Skeletal muscle tissue (tissue), 4 donors: Measurements from ENCODE around the gene PTAFR. TPM values are rescaled to one million over a fixed set of nuclear protein-coding genes. Genes with fewer than 3 reads are reported as not detected.

Source experiments
- H3K27ac ChIP-seq: one replicate; pipeline ENCODE4 v1.7.0; 2013; ENCODE audit warnings: mild to moderate bottlenecking, low read depth, low read length, inconsistent platforms
- H3K27me3 ChIP-seq, 3 donors: one replicate each; pipeline ENCODE4 v1.7.0; 2013; ENCODE audit warnings: low read length in 3 of 3; ENCODE audit not compliant: control insufficient read depth in 3 of 3, insufficient read depth in 3 of 3
- H3K36me3 ChIP-seq, 3 donors: one replicate each; pipeline ENCODE4 v1.7.0; 2013; ENCODE audit warnings: low read length in 3 of 3; ENCODE audit not compliant: control insufficient read depth in 3 of 3, insufficient read depth in 3 of 3
- H3K4me1 ChIP-seq, 3 donors: one replicate each; pipeline ENCODE4 v1.7.0; 2013; ENCODE audit warnings: low read length in 3 of 3, mild to moderate bottlenecking in 3 of 3; ENCODE audit not compliant: control insufficient read depth in 3 of 3, insufficient read depth in 3 of 3
- H3K4me3 ChIP-seq, 3 donors: one replicate each; pipeline ENCODE4 v1.7.0; 2013; ENCODE audit warnings: low read length in 3 of 3
- H3K9ac ChIP-seq, 3 donors: one replicate each; pipeline ENCODE4 v1.7.0; 2013; ENCODE audit warnings: low read length in 3 of 3, mild to moderate bottlenecking in 3 of 3, moderate library complexity in 2 of 3, low read depth in 1 of 3
- H3K9me3 ChIP-seq, 3 donors: one replicate each; pipeline ENCODE4 v1.7.0; 2013; ENCODE audit warnings: low read length in 3 of 3; ENCODE audit not compliant: control insufficient read depth in 3 of 3
- total RNA-seq: library from RNA; depleted of rRNA; stranded (reverse); fragments of >200 nt; gene quantifications from one replicate; pipeline ENCODE4 v1.2.3, GENCODE V29; 2014
- donor health status: Osteomylitis.

PTAFR gene
- total RNA-seq, 1 donor from 2014 or later, result 2.1 TPM

DNA sequence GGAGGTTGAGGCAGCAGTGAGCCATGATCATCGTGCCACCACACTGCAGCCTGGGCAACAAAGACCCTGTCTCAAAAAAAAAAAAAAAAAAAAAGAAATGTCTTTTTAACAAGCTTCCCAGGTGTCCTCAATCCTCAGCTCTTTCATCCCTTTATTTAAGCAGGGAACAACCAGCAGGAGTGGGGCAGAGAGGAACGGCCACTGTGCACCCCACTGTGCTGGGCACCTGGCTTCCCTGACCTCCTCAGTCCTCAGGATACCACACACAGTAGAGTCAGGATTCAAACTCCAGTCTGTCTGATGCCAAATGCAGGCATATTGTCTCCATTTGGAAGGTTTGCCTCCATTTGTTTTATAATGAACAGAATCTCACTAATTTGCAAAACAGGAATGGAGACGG, 19.8 kb upstream of the PTAFR start:
- H3K9ac ChIP-seq, result no peak overlapping the region
- H3K4me3 ChIP-seq, result no peak overlapping the region
- no peaks in the 10 kb centered on the region for H3K27me3 ChIP-seq
- H3K36me3 ChIP-seq, result peaks cover 30 to 32% (median 31%) of the 10 kb centered on the region in 3 donors
- no peaks in the 10 kb centered on the region for H3K9me3 ChIP-seq
- no peaks in the 10 kb centered on the region for H3K4me1 ChIP-seq
- H3K27ac ChIP-seq, result no peak overlapping the region

DNA sequence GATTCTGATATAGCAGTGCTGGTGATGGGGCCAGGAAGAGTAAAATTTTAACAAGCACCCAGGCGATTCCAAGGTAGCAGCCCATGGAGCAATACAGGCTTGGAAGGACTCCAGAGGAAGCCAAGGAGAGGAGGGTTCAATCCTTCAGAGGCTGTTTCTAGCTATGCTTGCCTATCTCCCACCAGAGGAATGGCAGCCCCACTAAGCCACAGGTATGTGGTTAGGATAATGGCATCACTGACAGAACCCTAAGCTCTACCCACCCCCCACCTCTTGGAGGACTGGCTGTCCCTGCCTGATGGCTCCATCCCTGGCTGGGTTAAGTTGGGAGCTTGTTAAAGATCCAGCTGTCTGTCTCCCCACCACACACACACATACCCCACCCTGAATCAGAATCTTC, 19.3 kb upstream of the PTAFR start:
- Histone ChIP-seq H3K4me1 (peaks cover 0 to 4% (median 0%) of the 10 kb centered on the region in 3 donors), H3K36me3 (peaks cover 24 to 27% (median 27%) of the 10 kb centered on the region in 3 donors), H3K27ac (no peak overlapping the region), H3K27me3 (no peaks in the 10 kb centered on the region), H3K4me3 (no peak overlapping the region), H3K9me3 (no peaks in the 10 kb centered on the region), H3K9ac (no peak overlapping the region)

DNA sequence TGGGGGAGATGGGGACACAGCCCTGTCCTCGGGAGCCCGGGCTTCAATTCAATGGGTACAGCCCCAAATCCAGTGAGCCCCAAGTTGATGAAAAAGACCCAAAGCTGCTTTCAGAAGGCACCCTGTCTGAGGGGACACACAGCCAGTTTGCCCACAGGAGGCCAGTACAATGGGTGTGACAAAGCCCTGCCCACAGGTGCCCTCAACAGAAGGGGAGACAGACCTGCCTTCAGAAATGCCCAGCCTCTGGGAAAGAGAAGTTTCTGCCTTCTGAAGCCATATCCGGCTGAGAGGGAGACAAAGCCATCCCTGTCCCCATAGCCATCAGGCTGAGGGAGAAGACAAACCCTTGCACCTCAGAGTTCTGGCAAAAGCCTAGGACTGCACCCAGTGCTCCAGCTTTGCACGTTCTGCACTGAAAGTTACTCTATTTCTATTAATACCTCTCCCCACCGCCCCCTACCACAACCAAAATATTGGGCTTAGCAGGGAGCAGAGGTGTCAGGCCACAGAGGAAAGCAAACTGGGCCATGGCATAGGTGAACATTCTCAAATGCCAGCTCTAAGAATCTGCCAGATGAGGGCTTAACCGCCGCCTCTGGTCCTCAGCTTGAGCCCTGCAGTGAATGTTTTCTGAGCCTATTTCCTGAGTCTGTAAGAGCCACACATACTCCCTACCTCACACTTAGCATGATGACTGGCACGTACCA, 18.0 kb upstream of the PTAFR start:
- H3K4me3 ChIP-seq, result no peak overlapping the region
- no peak overlapping the region for H3K9ac ChIP-seq
- H3K27me3 ChIP-seq, result no peaks in the 10 kb centered on the region
- no peaks in the 10 kb centered on the region for H3K9me3 ChIP-seq
- no peak overlapping the region for H3K27ac ChIP-seq
- H3K4me1 ChIP-seq, result peaks cover 0 to 5% (median 0%) of the 10 kb centered on the region in 3 donors
- H3K36me3 ChIP-seq, result peaks cover 12 to 17% (median 17%) of the 10 kb centered on the region in 3 donors

DNA sequence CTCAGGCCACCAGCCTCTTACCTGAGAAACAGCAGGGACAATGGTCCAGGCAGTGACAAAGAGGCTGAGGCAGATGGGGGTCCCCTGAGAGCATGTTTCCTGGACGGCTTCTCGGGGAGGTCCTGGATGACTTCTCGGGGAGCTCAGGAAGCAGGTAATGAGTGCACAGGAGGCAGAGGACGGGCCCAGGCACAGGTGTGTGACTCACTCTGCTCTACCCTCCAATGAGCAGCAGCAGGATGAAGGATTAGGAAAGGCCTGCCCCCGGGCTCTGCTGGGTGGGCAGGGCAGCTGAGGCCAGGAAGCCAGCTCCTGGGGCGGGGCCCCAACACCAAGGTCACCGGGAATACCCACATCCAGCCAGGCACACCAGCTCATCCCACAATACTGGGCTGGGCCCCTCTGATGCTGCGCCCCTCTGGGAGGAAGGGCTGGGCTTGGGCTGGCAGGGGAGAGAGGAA, 17.2 kb upstream of the PTAFR start:
- Histone ChIP-seq H3K4me3 (no peak overlapping the region), H3K9ac (no peak overlapping the region), H3K4me1 (peaks cover 0 to 5% (median 0%) of the 10 kb centered on the region in 3 donors), H3K36me3 (peaks cover 6 to 11% (median 9%) of the 10 kb centered on the region in 3 donors), H3K27ac (no peak overlapping the region), H3K27me3 (no peaks in the 10 kb centered on the region), H3K9me3 (no peaks in the 10 kb centered on the region)

DNA sequence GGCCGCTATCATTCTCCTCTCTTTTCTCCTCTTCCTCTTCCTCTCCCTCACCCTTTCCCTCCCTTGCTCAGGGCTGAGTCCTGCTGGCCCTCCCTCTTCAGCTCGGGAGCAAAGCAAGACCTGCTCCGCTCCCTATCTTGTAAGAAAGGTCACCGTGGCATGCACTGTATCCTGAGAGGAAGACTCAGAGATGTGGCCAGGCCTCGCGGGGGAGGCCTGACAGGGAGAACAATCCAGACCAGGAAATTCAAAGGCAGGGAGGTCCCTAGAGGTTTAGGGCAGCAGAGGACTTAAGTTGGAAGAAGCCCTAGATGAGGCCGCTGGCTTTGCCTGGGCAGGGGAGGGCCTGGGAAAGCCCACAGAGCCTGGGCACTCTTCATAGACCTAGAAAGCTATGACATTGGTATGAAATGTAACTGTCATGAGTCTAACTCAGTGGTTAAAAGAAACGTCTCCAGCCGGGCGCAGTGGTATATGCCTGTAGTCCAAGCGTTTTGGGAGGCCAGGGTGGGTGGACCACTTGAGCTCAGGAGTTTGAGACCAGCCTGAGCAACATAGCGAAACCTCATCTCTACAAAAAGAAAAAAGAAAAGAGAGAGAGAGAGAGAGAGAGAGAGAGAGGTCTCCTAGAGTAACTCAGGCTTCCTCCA, 14.6 kb upstream of the PTAFR start:
- H3K9ac ChIP-seq, result no peak overlapping the region
- no peak overlapping the region for H3K4me3 ChIP-seq
- peaks cover 0 to 5% (median 0%) of the 10 kb centered on the region in 3 donors for H3K4me1 ChIP-seq
- no peaks in the 10 kb centered on the region for H3K9me3 ChIP-seq
- no peaks in the 10 kb centered on the region for H3K27me3 ChIP-seq
- H3K27ac ChIP-seq, result no peak overlapping the region
- no peaks in the 10 kb centered on the region for H3K36me3 ChIP-seq

DNA sequence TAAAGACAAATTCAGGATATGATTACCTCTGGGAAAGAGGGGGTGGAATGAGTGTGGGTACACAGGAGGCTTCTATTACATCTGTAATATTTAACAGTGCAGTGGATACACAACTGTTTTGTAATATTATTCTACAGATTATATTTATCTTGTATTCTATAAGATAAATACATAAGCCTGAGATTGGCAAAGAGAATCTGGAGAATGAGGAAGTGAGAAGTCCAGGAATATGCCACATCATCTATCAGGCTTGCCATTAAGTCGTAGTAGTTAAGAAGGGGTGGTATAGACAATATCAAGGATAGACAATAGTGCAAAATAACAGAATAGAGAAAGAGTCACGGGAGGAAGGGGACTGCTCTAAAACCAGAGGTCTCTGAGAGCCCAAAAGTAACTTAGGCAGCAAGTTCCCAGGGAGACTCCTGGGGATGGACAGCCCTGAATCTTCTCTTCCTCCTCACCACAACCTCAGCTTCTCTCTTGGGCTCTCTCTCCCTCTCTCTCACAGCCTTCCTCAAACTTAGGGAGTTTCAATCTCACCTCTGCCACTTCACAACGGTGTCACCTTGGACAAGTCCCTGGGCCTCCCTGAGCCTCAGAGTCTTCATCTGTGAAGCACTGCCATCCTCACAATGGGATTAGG, 14.0 kb upstream of the PTAFR start:
- no peak overlapping the region for H3K4me3 ChIP-seq
- H3K9ac ChIP-seq, result no peak overlapping the region
- H3K27me3 ChIP-seq, result no peaks in the 10 kb centered on the region
- H3K4me1 ChIP-seq, result peaks cover 0 to 5% (median 0%) of the 10 kb centered on the region in 3 donors
- H3K27ac ChIP-seq, result no peak overlapping the region
- no peaks in the 10 kb centered on the region for H3K9me3 ChIP-seq
- H3K36me3 ChIP-seq, result no peaks in the 10 kb centered on the region

DNA sequence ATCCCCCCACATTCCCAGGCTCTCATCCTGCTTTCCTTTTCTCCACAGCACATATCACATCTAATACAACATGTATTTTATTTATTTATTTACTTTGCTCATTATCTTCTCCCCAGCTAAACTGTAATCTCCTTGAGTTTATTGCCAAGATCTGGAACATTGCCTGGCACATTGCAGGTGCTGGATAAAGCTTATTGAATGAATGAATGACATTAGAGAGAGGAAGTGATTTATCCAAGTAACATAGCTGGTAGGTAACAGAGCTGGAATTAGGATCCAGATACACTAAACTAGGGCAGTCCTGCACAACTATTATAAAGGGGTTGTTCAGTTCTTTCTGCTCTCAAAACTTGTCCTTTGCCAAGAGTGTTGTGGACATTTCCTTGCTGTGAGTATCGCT, 8.6 kb upstream of the PTAFR start:
- no peaks in the 10 kb centered on the region for H3K4me1 ChIP-seq
- no peaks in the 10 kb centered on the region for H3K9me3 ChIP-seq
- no peak overlapping the region for H3K9ac ChIP-seq
- no peaks in the 10 kb centered on the region for H3K27me3 ChIP-seq
- H3K27ac ChIP-seq, result no peak overlapping the region
- no peak overlapping the region for H3K4me3 ChIP-seq
- no peaks in the 10 kb centered on the region for H3K36me3 ChIP-seq

DNA sequence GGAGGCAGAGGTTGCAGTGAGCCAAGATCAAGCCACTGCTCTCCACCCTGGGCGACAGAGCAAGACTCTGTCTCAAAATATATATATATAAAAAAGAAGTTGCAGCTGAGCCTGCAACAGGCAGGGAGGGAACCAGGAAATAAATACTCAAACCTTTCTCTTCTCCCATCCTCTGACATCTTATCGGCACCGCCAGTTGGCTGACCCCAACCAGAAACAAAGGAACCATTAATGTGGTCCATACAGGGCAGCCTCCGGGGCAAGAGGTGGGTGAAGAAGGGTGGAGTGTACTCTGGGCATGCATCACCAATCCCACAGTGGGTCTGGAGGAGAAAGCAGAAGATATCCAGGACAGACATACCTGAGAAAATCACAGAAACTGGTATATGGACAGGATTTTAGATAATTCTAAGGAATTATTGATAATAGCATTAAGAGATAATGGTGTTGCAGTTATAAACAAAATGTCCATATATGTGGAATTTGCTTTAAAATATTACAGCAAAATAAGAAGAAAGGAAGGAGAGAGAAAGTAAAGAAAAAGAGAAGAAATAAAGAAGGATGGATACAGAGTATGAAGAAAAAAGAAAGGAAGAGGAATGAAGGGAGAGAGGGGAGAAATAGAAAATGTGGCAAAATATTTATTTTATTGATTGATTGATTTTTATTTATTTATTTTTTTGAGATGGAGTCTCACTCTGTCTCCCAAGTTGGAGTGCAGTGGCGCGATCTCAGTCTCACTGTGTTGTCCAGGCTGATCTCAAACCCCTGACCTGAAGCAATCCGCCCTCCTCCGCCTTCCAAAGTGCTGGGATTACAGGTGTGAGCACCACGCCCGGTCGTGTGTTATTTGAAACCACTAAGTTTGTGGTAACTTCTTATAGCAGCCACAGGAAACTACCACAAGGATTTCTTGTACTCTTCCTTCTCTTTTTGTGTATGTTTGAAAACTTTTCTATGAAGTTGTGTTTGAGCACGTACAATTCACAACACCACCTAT, 4.1 kb upstream of the PTAFR start:
- Histone ChIP-seq H3K4me1 (no peaks in the 10 kb centered on the region), H3K4me3 (no peak overlapping the region), H3K27me3 (no peaks in the 10 kb centered on the region), H3K36me3 (no peaks in the 10 kb centered on the region), H3K27ac (no peak overlapping the region), H3K9me3 (no peaks in the 10 kb centered on the region), H3K9ac (no peak overlapping the region)

DNA sequence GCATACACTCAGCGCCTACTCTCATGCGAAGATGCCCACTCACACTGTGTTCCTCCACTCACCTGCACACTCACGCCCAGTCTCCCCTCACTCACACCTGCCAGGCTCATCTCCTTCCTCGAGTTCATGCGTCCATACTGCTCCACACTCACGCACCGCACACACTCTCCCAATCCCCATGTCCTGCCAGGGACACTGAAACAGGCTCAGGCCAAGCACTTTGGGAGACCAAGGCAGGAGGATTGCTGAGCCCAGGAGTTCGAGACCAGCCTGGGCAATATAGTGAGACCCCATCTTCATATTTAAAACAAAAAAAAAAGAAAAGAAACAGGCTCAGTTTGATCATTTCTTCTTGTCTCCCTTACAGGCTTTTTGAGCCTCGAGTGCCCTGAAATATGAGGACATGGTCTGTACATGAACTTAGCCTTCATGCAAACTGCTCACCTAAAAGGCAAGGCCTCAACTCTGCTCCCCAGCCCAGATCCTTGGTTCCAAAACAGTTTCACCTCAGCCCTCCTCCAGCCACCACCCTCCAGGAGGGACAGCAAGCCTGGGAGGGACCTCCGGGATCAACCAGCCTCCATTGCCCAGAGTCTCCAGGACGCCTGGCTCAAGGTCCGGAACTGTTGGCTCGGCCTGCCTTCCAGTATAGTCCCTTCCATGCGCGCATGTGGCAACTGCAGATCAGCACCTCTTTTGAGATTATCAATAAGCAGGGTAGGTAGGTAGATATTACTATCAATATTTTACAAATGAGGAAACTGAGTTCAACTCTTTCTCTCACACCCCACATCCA, 2.4 kb upstream of the PTAFR start:
- H3K9me3 ChIP-seq, result no peaks in the 10 kb centered on the region
- peaks cover 0 to 3% (median 2%) of the 10 kb centered on the region in 3 donors for H3K4me1 ChIP-seq
- H3K36me3 ChIP-seq, result no peaks in the 10 kb centered on the region

More for the DNA sequence above, 2.4 kb upstream of the PTAFR start:
- Histone ChIP-seq H3K9ac (no peak overlapping the region), H3K27me3 (no peaks in the 10 kb centered on the region), H3K27ac (no peak overlapping the region), H3K4me3 (no peak overlapping the region)
